Adrenal gland (tissue), 5 donors: ENCODE measurements around the gene BLVRB.

Source experiments
- POLR2A ChIP-seq, 2 donors: fragments of 450-650 bp; IDR thresholded peaks; one replicate each; pipeline ENCODE4 v1.6.1; 2017; ENCODE audit warnings: antibody characterized with exemption in 2 of 2, mild to moderate bottlenecking in 2 of 2, moderate library complexity in 1 of 2
- TF ChIP-seq, protein P1 (sequence below), 6 experiments: fragments of 450-650 bp in 4 of 6; fragments of 200-600 bp in 2 of 6; sonication (generic) in 1 of 6; IDR thresholded peaks; 1 replicate in 5 of 6; 2 replicates in 1 of 6; pipeline versions ENCODE4 v1.5.1 to v1.8.0; 2016 to 2021; ENCODE audit warnings: antibody characterized with exemption in 6 of 6, mild to moderate bottlenecking in 2 of 6, moderate library complexity in 1 of 6
- donor health status: DM: no; HTN: no; CAD: no.

- no peak for TF ChIP-seq POLR2A (IDR thresholded peaks at IDR 0.05)
- TF ChIP-seq, protein P1, sequence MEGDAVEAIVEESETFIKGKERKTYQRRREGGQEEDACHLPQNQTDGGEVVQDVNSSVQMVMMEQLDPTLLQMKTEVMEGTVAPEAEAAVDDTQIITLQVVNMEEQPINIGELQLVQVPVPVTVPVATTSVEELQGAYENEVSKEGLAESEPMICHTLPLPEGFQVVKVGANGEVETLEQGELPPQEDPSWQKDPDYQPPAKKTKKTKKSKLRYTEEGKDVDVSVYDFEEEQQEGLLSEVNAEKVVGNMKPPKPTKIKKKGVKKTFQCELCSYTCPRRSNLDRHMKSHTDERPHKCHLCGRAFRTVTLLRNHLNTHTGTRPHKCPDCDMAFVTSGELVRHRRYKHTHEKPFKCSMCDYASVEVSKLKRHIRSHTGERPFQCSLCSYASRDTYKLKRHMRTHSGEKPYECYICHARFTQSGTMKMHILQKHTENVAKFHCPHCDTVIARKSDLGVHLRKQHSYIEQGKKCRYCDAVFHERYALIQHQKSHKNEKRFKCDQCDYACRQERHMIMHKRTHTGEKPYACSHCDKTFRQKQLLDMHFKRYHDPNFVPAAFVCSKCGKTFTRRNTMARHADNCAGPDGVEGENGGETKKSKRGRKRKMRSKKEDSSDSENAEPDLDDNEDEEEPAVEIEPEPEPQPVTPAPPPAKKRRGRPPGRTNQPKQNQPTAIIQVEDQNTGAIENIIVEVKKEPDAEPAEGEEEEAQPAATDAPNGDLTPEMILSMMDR (IDR thresholded peaks at IDR 0.05) = no peak
Measured at GRCh38 chr19:40420451-40420765, 45.1 kb downstream of the BLVRB start.
